Muscle layer of colon (tissue), 2 donors: ENCODE measurements around the gene FZD1.

Source experiments
- H3K27ac ChIP-seq: one replicate; pipeline ENCODE4 v1.7.0; 2013; ENCODE audit warnings: low read depth, mild to moderate bottlenecking, low read length, moderate library complexity
- H3K27me3 ChIP-seq, 2 donors: one replicate each; pipeline ENCODE4 v1.7.0; 2013; ENCODE audit warnings: low read length in 2 of 2, mild to moderate bottlenecking in 2 of 2; ENCODE audit not compliant: insufficient read depth in 2 of 2, control insufficient read depth in 1 of 2
- H3K36me3 ChIP-seq: one replicate; pipeline ENCODE4 v1.7.0; 2013; ENCODE audit warnings: mild to moderate bottlenecking, low read length; ENCODE audit not compliant: insufficient read depth
- H3K4me1 ChIP-seq: one replicate; pipeline ENCODE4 v1.7.0; 2013; ENCODE audit warnings: mild to moderate bottlenecking, low read length; ENCODE audit not compliant: insufficient read depth
- H3K4me3 ChIP-seq, 2 donors: one replicate each; pipeline ENCODE4 v1.7.0; 2013; ENCODE audit warnings: low read length in 2 of 2, low read depth in 1 of 2, mild to moderate bottlenecking in 1 of 2, moderate library complexity in 1 of 2
- H3K9ac ChIP-seq: one replicate; pipeline ENCODE4 v1.7.0; 2013; ENCODE audit warnings: low read length
- H3K9me3 ChIP-seq: one replicate; pipeline ENCODE4 v1.7.0; 2013; ENCODE audit warnings: mild to moderate bottlenecking, low read length
- donor health status: abdominal sarcoma.
- donor health status: Adenocarcinoma of cecum.

The FZD1 gene

GRCh38 chr7:91266067-91266688, 1.9 kb downstream of the FZD1 start:
- H3K27me3 ChIP-seq: no peaks in the 10 kb centered on the region
- peak overlapping the region; percentile 8 for H3K9ac ChIP-seq
- peaks cover 3% of the 10 kb centered on the region for H3K4me1 ChIP-seq
- H3K9me3 ChIP-seq: no peaks in the 10 kb centered on the region
- H3K27ac ChIP-seq: peak overlapping the region; percentile 82
- H3K36me3 ChIP-seq: no peaks in the 10 kb centered on the region
- H3K4me3 ChIP-seq: peak overlapping the region; percentile 76 to 95

GRCh38 chr7:91266689-91267090, 2.5 kb downstream of the FZD1 start:
- Histone ChIP-seq H3K9ac (peak overlapping the region; percentile 8), H3K36me3 (no peaks in the 10 kb centered on the region), H3K9me3 (no peaks in the 10 kb centered on the region), H3K27ac (peak overlapping the region; percentile 6), H3K27me3 (no peaks in the 10 kb centered on the region), H3K4me1 (peaks cover 3% of the 10 kb centered on the region), H3K4me3 (peak overlapping the region; percentile 76 to 95)

DNA sequence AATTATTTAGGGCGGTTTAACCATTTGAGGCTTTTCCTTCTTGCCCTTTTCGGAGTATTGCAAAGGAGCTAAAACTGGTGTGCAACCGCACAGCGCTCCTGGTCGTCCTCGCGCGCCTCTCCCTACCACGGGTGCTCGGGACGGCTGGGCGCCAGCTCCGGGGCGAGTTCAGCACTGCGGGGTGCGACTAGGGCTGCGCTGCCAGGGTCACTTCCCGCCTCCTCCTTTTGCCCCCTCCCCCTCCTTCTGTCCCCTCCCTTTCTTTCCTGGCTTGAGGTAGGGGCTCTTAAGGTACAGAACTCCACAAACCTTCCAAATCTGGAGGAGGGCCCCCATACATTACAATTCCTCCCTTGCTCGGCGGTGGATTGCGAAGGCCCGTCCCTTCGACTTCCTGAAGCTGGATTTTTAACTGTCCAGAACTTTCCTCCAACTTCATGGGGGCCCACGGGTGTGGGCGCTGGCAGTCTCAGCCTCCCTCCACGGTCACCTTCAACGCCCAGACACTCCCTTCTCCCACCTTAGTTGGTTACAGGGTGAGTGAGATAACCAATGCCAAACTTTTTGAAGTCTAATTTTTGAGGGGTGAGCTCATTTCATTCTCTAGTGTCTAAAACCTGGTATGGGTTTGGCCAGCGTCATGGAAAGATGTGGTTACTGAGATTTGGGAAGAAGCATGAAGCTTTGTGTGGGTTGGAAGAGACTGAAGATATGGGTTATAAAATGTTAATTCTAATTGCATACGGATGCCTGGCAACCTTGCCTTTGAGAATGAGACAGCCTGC, 3.1 kb downstream of the FZD1 start:
- no peaks in the 10 kb centered on the region for H3K27me3 ChIP-seq
- peak overlapping the region; percentile 70 for H3K9ac ChIP-seq
- no peak overlapping the region for H3K27ac ChIP-seq
- no peaks in the 10 kb centered on the region for H3K9me3 ChIP-seq
- H3K4me1 ChIP-seq: peaks cover 3% of the 10 kb centered on the region
- peak overlapping the region; percentile 33 to 76 for H3K4me3 ChIP-seq
- H3K36me3 ChIP-seq: no peaks in the 10 kb centered on the region

- Histone ChIP-seq H3K9ac (no peak overlapping the region), H3K27me3 (no peaks in the 10 kb centered on the region), H3K4me3 (no peak overlapping the region), H3K9me3 (no peaks in the 10 kb centered on the region), H3K36me3 (no peaks in the 10 kb centered on the region), H3K4me1 (peaks cover 3% of the 10 kb centered on the region), H3K27ac (no peak overlapping the region)
Measured at GRCh38 chr7:91270372-91270771, 6.1 kb downstream of the FZD1 start.

GRCh38 chr7:91276909-91277308, 12.7 kb downstream of the FZD1 start:
- Histone ChIP-seq H3K27me3 (no peaks in the 10 kb centered on the region), H3K36me3 (no peaks in the 10 kb centered on the region), H3K4me1 (no peaks in the 10 kb centered on the region), H3K4me3 (no peak overlapping the region), H3K27ac (no peak overlapping the region), H3K9ac (no peak overlapping the region), H3K9me3 (no peaks in the 10 kb centered on the region)

GRCh38 chr7:91280185-91280584, 16.0 kb downstream of the FZD1 start:
- Histone ChIP-seq H3K27ac (no peak overlapping the region), H3K4me3 (no peak overlapping the region), H3K27me3 (no peaks in the 10 kb centered on the region), H3K36me3 (no peaks in the 10 kb centered on the region), H3K4me1 (no peaks in the 10 kb centered on the region), H3K9me3 (no peaks in the 10 kb centered on the region), H3K9ac (no peak overlapping the region)

- Histone ChIP-seq H3K27me3 (no peaks in the 10 kb centered on the region), H3K4me3 (no peak overlapping the region), H3K9ac (no peak overlapping the region), H3K36me3 (no peaks in the 10 kb centered on the region), H3K9me3 (no peaks in the 10 kb centered on the region), H3K27ac (no peak overlapping the region), H3K4me1 (no peaks in the 10 kb centered on the region)
Measured at GRCh38 chr7:91280604-91281003, 16.4 kb downstream of the FZD1 start.

- H3K27me3 ChIP-seq: no peaks in the 10 kb centered on the region
- H3K9ac ChIP-seq: no peak overlapping the region
- peaks cover 3% of the 10 kb centered on the region for H3K4me1 ChIP-seq
- no peaks in the 10 kb centered on the region for H3K36me3 ChIP-seq
- H3K9me3 ChIP-seq: no peaks in the 10 kb centered on the region
- H3K27ac ChIP-seq: no peak overlapping the region
- H3K4me3 ChIP-seq: no peak overlapping the region
Measured at GRCh38 chr7:91285696-91286355, 21.6 kb downstream of the FZD1 start.

GRCh38 chr7:91286432-91286831, 22.2 kb downstream of the FZD1 start:
- Histone ChIP-seq H3K9me3 (no peaks in the 10 kb centered on the region), H3K27me3 (no peaks in the 10 kb centered on the region), H3K36me3 (no peaks in the 10 kb centered on the region), H3K4me3 (no peak overlapping the region), H3K4me1 (peaks cover 3% of the 10 kb centered on the region), H3K27ac (no peak overlapping the region), H3K9ac (no peak overlapping the region)

DNA sequence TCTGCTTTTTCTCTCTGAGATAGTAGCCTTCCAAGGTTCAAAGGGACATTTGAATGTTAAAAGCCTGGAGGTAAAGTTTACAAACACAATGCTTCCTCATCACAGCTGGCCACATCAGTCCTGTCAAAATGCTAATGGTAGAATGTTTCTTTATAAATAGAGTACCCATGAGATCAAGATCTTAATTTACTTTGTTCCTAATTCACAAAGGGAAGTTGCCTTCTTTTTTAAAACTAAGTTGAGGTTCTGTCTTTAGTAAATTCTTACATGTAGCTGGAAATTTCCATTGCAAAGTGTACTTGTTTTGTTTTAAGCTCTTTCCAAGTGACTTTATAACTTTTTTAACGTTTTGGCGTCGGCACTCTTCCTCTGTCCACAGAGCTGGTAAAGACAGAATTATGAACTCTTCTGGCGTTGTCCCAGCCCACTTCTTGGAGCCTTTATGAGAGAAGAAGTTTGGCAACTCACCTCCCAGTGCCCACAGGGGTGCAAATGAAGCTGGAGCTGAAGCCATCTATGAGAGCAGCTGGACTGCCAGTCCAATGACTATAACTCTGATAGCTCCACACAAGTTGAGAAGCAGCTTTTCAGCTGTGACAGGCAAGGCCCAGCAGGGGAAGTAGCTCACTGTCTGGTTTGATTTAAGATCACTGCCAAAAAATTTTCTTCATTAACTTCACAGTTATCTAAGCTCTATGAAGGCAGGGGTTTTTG, 23.3 kb downstream of the FZD1 start:
- H3K27me3 ChIP-seq: no peaks in the 10 kb centered on the region
- no peak overlapping the region for H3K27ac ChIP-seq
- no peak overlapping the region for H3K4me3 ChIP-seq
- no peaks in the 10 kb centered on the region for H3K9me3 ChIP-seq
- H3K9ac ChIP-seq: no peak overlapping the region
- H3K4me1 ChIP-seq: peaks cover 3% of the 10 kb centered on the region
- H3K36me3 ChIP-seq: no peaks in the 10 kb centered on the region

- Histone ChIP-seq H3K4me3 (no peak overlapping the region), H3K27ac (no peak overlapping the region), H3K36me3 (no peaks in the 10 kb centered on the region), H3K27me3 (no peaks in the 10 kb centered on the region), H3K9me3 (no peaks in the 10 kb centered on the region), H3K4me1 (peaks cover 3% of the 10 kb centered on the region), H3K9ac (no peak overlapping the region)
Measured at GRCh38 chr7:91288208-91288824, 24.1 kb downstream of the FZD1 start.
